Fibroblast of skin of scalp (primary cell): ENCODE data around the gene HRAS.

Experiments used
- DNase-seq: peaks from one replicate; pipeline ENCODE4 v3.0.0-alpha.2; 2013

The HRAS gene

GRCh38 chr11:553083-553987, 18.0 kb upstream of the HRAS start:
- DNase-seq, result no peak

GRCh38 chr11:551596-551995, 16.2 kb upstream of the HRAS start:
- no peak for DNase-seq

- no peak for DNase-seq
Observed at GRCh38 chr11:551131-551530, 15.8 kb upstream of the HRAS start.

DNA sequence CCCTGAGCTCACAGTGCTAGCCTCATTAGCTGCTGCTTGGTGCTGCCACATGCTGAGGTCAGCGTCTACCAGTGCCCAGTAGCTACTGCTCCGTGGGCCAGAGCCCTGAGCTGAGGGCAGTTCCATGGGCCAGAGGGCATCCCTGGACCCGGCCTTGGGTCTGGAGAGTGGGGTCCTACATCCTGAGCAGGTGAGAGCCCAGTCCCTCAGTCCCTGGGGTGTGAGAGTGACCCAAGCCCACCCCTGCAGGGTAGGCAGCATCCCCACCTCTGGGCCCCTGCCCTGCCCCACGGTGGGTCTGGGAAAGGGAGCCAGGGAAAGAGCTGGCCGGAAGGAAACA, 15.3 kb upstream of the HRAS start:
- DNase-seq, result no peak

DNA sequence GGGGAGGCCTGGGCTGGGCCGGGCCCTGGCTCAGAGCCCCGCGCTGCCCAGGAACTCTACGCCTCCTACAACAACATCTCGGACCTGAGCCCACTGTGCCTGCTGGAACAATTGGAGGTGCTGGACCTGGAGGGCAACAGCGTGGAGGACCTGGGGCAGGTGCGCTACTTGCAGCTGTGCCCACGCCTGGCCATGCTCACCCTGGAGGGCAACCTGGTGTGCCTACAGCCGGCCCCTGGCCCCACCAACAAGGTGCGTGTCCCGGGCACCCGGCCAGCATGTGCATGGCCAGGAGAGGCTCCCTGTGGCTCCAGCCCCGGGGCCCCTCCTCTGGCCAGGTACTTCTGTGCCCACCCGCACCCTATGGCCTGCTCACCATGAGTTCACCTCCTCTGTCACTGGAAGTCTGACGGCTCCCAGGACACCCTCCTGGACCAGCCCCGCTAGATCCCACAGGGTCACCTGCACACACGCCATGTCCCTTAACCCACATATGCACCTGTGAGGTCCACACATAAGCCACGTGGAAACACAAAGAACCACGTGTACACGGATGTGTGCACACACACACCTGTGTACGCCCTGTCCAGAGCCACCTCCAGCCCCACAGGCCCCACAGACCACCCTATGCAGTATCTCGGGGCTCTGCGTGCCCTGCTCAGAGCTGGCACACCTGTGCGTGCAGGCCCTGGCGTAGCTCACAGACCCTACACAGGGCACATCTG, 14.8 kb upstream of the HRAS start:
- no peak for DNase-seq

DNA sequence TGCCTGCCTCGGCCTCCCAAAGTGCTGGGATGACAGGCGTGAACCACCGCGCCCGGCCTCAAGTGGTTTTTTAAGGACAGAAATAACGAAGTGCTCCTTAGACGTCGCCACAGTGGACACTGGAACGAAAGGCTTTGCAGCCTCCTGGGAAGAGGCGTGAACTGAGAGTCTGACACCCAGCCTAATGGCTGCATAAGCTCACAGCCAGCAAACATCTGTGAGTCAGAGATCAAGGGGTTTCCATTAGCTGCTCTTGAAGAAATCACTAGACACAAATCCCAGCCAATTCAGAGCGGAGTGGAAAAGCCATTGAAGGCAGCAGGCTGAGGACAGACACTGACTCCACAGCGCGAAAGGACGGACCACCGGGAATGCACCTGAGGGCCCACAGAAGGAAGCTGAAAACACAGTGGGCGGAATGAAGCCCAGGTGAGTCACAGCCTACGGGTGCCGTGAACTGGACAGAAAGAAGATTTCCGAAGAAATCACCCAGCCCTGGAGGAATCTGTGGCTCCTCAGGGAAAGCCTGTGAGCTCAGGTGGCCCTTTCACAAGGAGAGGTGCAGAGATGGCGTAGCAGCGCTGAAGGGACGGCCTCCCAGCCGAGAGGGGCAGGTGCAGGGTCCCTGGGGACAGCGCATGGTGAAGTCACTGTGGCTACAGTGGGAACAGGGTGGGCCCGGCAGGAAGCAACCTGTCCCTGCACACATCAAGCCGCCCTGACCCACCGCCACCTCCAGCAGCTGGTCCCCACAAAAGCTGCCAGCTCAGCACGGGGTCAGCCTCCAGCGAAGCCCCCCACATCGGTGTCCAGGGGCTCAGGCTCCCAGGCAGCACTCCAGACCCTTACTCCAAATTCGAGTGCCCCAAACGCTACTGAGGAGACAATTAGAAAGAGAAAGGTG, 13.6 kb upstream of the HRAS start:
- DNase-seq, result no peak

- no peak for DNase-seq
Observed at GRCh38 chr11:545171-545570, 9.8 kb upstream of the HRAS start.

DNA sequence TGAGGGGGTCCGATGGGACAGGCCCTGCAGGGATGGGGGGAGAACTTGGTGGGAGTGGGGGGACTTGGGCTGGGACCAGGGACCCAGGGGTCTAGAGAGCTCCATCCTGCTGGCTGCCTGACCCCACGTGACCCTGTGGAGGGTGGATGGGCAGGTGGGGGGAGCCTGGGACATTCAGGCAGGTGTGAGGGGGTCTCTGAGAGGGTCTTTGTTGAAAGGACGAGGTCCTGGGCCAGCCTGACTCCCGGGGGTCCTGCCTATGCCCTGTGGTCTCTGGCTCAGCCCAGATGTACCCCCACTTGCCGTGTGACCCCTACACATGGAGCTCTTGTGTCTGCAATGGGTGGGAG, 9.4 kb upstream of the HRAS start:
- DNase-seq, result no peak

- no peak for DNase-seq
Observed at GRCh38 chr11:541433-541885, 6.1 kb upstream of the HRAS start.

- DNase-seq, result no peak
Observed at GRCh38 chr11:540583-541432, 5.4 kb upstream of the HRAS start.

DNA sequence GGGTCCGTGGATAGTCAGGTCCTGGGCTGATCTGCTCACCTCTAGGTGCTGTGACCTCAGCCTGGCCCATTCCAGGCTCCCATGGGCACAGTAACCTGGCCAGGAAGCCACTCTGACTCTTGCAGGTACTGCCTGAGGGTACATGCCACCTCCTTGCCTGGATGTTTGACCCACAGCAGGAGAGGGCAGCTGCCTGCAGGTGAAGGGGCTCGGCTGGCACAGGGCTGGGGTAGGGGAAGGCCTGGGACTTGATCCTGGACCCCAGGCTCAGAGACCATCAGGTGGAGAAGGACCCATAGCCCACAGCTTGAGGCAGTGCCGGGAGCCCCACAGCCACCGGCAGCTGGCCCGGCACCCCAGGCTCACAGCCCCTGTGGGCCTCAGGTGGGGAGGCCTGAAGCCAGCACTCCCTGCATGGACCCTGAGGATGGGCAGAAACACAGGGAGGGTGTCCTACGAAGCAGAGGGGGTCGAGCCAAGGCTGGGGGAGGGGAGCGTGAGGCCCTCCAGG, 4.7 kb upstream of the HRAS start:
- DNase-seq, result no peak

DNA sequence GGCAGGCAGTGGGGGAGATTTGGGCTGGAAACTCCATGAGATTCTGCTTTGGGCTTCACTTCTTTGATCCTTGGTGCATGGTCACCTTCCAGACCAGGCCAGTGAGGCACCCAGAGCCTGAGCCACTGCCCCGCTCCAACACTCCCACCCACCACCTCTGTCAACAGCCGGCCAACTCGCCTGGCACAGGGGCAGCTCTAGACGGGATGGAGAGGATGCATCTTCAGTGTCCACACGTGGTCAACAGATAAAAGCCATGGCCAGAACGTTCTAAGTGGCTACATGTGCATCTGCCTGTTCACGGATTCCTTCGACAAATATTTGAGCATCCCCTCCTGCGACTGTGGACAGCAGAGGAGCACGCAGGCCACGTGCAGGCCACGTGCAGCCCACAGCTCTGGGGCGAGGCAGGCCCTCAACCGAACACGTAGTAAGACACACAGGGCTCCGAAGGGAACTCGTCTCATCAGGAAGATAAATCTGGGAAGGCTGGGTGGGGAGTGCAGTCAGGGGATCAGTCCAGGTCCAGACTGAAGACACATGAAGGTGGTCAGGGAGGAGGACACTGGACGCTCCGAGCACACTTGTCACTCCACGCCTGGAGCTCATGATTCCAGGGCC, 3.2 kb upstream of the HRAS start:
- no peak for DNase-seq

GRCh38 chr11:537622-538430, 2.5 kb upstream of the HRAS start:
- no peak for DNase-seq

DNA sequence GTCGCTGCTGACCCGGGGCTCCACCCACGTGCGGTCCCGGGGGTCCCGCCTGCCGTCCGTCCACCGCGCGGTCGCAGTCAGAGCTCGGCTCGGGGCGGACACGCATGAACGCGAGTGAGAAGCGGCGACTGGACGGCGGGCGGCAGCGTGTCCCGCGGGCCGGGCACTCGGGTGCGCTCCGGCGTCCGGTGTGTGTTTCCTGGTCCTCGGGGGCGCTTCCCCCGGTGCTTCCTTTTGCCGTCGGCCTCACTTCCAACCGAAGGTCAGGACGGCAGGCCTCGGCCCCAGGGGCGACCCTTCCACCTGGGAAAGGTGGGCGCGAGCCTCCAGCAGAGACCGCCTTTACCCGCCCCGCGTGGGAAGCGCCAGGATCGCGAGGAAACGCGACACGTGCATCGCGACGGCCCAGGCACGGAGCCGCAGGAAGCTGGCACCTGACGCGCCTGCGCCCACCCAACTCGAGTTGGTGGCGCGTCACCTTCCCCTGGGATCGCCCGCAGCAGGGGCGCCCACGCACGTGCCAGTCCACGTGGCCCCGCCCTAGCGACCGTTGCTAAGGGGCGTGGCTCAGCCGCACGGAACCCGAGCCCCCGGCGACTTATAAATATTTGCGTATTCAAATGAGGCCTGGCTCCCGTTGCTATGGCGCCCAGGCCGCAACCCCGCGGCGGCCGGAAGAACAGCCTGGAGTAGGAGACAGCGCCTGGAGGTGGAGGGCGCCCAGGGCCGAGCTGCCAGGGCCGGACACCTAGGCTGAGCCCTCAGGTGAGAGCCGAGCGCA, 1.7 kb upstream of the HRAS start, which contains the start of gene LRRC56:
Gene LRRC56 (plus strand): TSS at position 687 of the 781 bp plus-strand sequence. CDS start 3,158 bp downstream, outside the sequence.
- peak; percentile 81 for DNase-seq

DNA sequence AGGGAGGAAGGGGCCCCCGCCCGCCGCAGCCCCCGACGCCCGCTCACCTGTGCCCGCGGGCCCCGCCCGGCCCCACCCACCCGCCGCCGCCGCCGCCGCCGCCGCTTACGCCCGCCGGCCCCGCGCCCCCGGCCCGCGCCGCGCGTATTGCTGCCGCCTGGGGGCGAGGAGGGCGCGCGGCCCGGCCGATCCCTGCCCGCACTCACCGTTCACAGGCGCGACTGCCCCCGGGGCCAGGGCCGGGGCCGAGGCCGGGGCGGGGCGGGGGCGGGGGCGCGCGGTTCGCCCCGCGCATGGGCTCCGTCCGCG, 212 bp downstream of the HRAS start:
- no peak for DNase-seq

DNA sequence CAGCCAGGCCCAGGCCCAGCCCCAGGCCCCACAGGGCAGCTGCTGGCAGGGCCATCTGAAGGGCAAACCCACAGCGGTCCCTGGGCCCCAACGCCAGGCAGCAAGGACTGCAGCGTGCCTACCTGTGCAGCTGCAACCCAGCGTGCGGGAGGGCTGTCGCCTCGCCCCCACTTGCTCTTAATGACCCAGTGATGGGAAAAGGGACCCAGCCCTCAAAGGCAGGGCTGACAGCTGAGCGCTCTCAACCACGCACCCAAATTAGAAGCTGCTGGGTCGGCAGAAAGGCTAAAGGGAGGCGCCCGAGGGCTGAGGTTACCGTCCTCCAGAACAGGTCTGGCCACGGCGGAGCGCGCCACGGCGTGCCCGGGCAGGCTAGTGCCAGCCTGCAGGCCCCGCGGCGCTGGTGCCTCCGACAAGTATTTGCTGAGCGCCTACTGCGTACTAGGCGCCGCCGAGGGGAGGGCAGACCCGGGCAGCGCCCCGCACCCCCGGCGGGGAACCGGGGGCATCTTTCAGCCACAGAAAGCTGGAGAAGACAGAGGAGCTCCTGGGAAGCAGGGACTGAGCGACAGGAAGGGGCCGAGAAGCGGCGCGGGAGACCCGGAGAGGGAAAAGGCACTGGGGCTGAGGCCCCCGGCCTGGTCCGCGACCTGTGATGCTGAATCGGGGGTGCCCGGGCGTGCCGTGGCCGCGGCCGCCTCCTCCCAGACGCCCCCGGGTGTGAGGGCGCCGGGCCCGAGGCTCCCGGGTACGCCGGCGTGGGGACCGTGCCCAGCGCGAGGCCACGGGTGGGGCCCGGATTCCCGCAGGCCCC, 773 bp downstream of the HRAS start:
- no peak for DNase-seq

- DNase-seq, result no peak
Observed at GRCh38 chr11:533586-534395, 1.6 kb downstream of the HRAS start.
